Measurements from ENCODE around the gene NUDT4. TPM values are rescaled to one million over a fixed set of nuclear protein-coding genes. Genes with fewer than 3 reads are reported as not detected.

Gene NUDT4
- polyA plus RNA-seq, 1 donor (not counting 4 experiments of a cell fraction or from before 2014, with no cell fraction given), result 33.2 TPM

DNA sequence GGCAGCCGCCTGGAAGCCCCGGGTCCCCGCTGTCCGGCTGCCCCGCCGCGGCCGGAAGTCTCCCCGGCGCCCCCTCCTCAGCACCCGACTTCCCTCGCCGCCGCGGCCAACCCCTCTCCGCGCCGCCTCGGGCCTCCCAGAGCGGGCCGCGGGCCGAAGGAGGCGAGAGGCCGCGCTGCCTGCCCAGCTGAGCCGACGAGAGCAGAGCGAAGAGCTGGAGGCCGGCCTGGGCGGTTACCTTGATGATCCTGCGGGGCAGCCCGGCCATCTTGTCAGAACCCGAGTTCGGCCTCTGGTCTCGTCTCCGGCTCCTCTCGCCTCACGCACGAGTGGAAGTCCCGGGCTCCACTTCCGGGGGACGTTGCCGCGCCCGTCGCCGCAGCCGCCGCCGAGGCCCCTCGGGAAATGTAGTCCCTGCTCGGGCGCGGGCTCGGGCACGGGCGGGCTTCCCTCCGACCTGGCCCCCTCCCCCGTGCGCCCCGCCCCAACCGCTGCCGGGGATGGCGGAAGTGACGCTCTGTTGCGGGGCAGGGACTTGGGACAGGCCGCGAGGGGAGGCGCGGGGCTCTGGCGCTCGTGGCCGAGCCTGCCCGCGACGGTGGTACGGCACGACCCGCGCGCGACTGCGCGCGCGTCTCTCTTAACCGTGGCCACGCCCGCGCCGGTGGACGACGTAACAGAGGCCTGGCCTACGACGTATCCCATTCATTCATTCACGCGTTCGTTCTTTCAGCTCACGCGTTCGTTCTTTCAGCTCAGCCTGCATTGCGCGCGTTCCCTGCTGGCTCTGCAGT, 64.1 kb downstream of the NUDT4 start, which contains the start of gene UBE2N:
TSS of gene UBE2N (minus strand) at position 331 of the 794 bp plus-strand sequence. CDS start at position 268, 63 bp downstream.
- dilution Hi-C loops (cut with MboI; ENCODE audit: extremely low pct_ligation_motif_present, low sequenced_read_pairs), result no loop called here
- Histone ChIP-seq H3K36me3 (ENCODE audit: control insufficient read depth in 2 of 2, extremely low read depth in 1 of 2, insufficient read depth in 2 of 2, low read length in 2 of 2) (no peaks in the 10 kb centered on the region), H3K27me3 (ENCODE audit: control insufficient read depth, extremely low read depth, insufficient read depth, low read length) (no peaks in the 10 kb centered on the region), H3K4me2 (ENCODE audit: control insufficient read depth, extremely low read depth, insufficient read depth, low read depth, low read length) (peak within 1 kb of the TSS; percentile 98), H3K9ac (ENCODE audit: control insufficient read depth, extremely low read depth, insufficient read depth, low read length) (peak within 1 kb of the TSS; percentile 86), H3K9me1 (ENCODE audit: control insufficient read depth, extremely low read depth, insufficient read depth, low read length) (peaks cover 2% of the 10 kb centered on the region), H3K4me1 (ENCODE audit: control insufficient read depth, extremely low read depth, insufficient read depth, low read length) (peaks cover 35% of the 10 kb centered on the region), H3K27ac (ENCODE audit: control insufficient read depth, insufficient read depth, low read length) (peak within 1 kb of the TSS; percentile 87), H2AFZ (ENCODE audit: control insufficient read depth, low read length) (peak within 1 kb of the TSS; percentile 75), H4K20me1 (ENCODE audit: control insufficient read depth, extremely low read depth, insufficient read depth, low read length) (peaks cover 29% of the 10 kb centered on the region), H3K4me3 (ENCODE audit: control insufficient read depth in 2 of 3, extremely low read depth in 1 of 3, insufficient read depth in 2 of 3, low read depth in 1 of 3, low read length in 3 of 3) (peak within 1 kb of the TSS; percentile 87 to 97 (median 96)), H3K9me3 (ENCODE audit: control insufficient read depth, low read depth, low read length) (no peaks in the 10 kb centered on the region), H3K79me2 (ENCODE audit: control insufficient read depth, insufficient read depth, low read length) (peaks cover 49% of the 10 kb centered on the region)
- DNase-seq (ENCODE audit: low read depth, low spot score) (peak; percentile 65), FAIRE-seq (no peak)
- no peak for TF ChIP-seq CTCF (optimal IDR thresholded peaks at IDR 0.05 in 1 of 3, IDR thresholded peaks at IDR 0.05 in 1 of 3, conservative IDR thresholded peaks at IDR 0.05 in 1 of 3; ENCODE audit: extremely low read depth in 1 of 3, insufficient read depth in 2 of 3, low read length in 3 of 3)
- TF ChIP-seq EZH2 (IDR thresholded peaks at IDR 0.05; ENCODE audit: low read length), result no peak

DNA sequence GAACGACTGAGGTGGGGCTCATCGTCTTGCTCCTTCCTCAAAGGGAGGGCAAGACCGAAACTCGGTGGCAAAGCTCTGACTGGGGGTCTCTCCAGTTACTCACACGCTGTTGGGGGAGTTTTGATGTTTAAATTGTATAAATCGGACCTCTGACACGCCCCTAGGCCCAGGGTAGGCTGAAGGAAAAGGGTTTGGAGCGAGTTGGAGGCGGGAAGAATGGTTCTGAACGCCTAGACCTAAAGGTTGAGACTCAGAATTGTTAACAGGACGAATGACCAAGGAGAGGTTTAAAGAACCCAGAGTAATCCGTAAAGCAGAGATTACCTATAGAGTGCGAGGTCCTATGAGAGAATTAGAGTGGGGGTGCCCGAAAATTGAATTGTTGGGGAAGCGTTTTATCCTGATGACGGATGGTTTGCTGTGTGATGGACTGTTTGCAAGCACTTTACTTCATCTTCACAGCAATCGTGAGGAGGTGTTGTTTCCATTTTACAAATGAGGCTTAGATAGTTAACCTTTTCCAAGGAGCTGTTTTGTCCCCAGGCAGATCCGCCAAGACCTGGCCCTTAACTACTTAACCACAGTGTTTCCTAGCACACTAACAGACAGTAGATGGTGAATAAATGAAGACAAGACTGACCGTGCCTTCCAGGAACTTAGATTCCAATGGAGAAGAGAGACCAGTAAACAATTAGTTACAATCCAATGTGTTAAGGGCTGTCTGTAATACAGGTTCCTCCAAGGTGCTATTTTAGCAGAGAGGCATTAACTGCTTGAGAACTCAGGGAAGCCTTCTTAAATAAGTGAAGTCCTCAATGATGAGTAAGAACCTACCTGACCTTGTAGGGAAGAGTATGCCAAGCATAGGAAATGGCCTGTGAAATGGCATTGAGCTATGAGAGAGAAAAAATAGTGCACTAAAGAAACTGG, 65.0 kb downstream of the NUDT4 start:
- TF ChIP-seq CTCF (optimal IDR thresholded peaks at IDR 0.05 in 1 of 3, IDR thresholded peaks at IDR 0.05 in 1 of 3, conservative IDR thresholded peaks at IDR 0.05 in 1 of 3; ENCODE audit: extremely low read depth in 1 of 3, insufficient read depth in 2 of 3, low read length in 3 of 3), result no peak
- no peak for TF ChIP-seq EZH2 (IDR thresholded peaks at IDR 0.05; ENCODE audit: low read length)
- Histone ChIP-seq H3K79me2 (ENCODE audit: control insufficient read depth, insufficient read depth, low read length) (peaks cover 41% of the 10 kb centered on the region), H3K27me3 (ENCODE audit: control insufficient read depth, extremely low read depth, insufficient read depth, low read length) (no peaks in the 10 kb centered on the region), H3K4me2 (ENCODE audit: control insufficient read depth, extremely low read depth, insufficient read depth, low read depth, low read length) (peak overlapping the region; percentile 98), H3K27ac (ENCODE audit: control insufficient read depth, insufficient read depth, low read length) (peak overlapping the region; percentile 87), H3K4me3 (ENCODE audit: control insufficient read depth in 2 of 3, extremely low read depth in 1 of 3, insufficient read depth in 2 of 3, low read depth in 1 of 3, low read length in 3 of 3) (peak overlapping the region; percentile 76 to 97 (median 87)), H3K9me1 (ENCODE audit: control insufficient read depth, extremely low read depth, insufficient read depth, low read length) (peaks cover 2% of the 10 kb centered on the region), H3K9me3 (ENCODE audit: control insufficient read depth, low read depth, low read length) (no peaks in the 10 kb centered on the region), H3K4me1 (ENCODE audit: control insufficient read depth, extremely low read depth, insufficient read depth, low read length) (peaks cover 35% of the 10 kb centered on the region), H4K20me1 (ENCODE audit: control insufficient read depth, extremely low read depth, insufficient read depth, low read length) (peaks cover 28% of the 10 kb centered on the region), H3K9ac (ENCODE audit: control insufficient read depth, extremely low read depth, insufficient read depth, low read length) (peak overlapping the region; percentile 86), H2AFZ (ENCODE audit: control insufficient read depth, low read length) (peak overlapping the region; percentile 75), H3K36me3 (ENCODE audit: control insufficient read depth in 2 of 2, extremely low read depth in 1 of 2, insufficient read depth in 2 of 2, low read length in 2 of 2) (no peaks in the 10 kb centered on the region)
- no peak for FAIRE-seq
- no peak for DNase-seq (ENCODE audit: low read depth, low spot score)
- dilution Hi-C loops (cut with MboI; ENCODE audit: extremely low pct_ligation_motif_present, low sequenced_read_pairs), result no loop called here

All from keratinocyte (primary cell).